ACC112 (cell line): ENCODE measurements around the gene RAP2A.

Experiments used
- H2AFZ ChIP-seq: fragments of 200-600 bp; sonication (generic); one replicate; pipeline ENCODE4 v1.6.0; 2017; ENCODE audit warnings: antibody characterized with exemption, low read length; ENCODE audit not compliant: unreplicated experiment
- H3K27ac ChIP-seq: fragments of 200-600 bp; sonication (generic); 2 replicates; pipeline ENCODE4 v1.5.1; 2014; ENCODE audit warnings: low read depth, mild to moderate bottlenecking, antibody characterized with exemption, low read length, moderate library complexity
- H3K27me3 ChIP-seq: fragments of 200-600 bp; sonication (generic); 2 replicates; pipeline ENCODE4 v1.6.1; 2014; ENCODE audit warnings: mild to moderate bottlenecking, antibody characterized with exemption, low read length, moderate library complexity, mixed read lengths; ENCODE audit not compliant: insufficient read depth
- H3K36me3 ChIP-seq: fragments of 200-600 bp; sonication (generic); 2 replicates; pipeline ENCODE4 v1.6.1; 2016; ENCODE audit warnings: mild to moderate bottlenecking, antibody characterized with exemption, low read length, moderate library complexity, mixed read lengths; ENCODE audit not compliant: insufficient read depth
- H3K4me1 ChIP-seq: fragments of 200-600 bp; sonication (generic); one replicate; pipeline ENCODE4 v1.6.1; 2016; ENCODE audit warnings: low read length, mixed read lengths; ENCODE audit not compliant: insufficient read depth, unreplicated experiment, control insufficient read depth
- H3K4me3 ChIP-seq: fragments of 200-600 bp; sonication (generic); 2 replicates; pipeline ENCODE4 v1.5.1; 2014; ENCODE audit warnings: mild to moderate bottlenecking, low read depth, low read length
- H3K79me2 ChIP-seq: fragments of 200-600 bp; sonication (generic); one replicate; pipeline ENCODE4 v1.6.0; 2016; ENCODE audit warnings: low read length; ENCODE audit not compliant: control insufficient read depth, unreplicated experiment, insufficient read depth

RAP2A gene

GRCh38 chr13:97394542-97394941 lies 39.4 kb upstream of the RAP2A start:
- peaks cover 24% of the 10 kb centered on the region for H3K4me1 ChIP-seq
- peaks cover 9% of the 10 kb centered on the region for H3K36me3 ChIP-seq
- H3K27ac ChIP-seq, result peak overlapping the region; percentile 71; the same call in 1 of the 2 replicates
- no peak overlapping the region for H2AFZ ChIP-seq
- H3K27me3 ChIP-seq, result no peaks in the 10 kb centered on the region
- no peak overlapping the region for H3K4me3 ChIP-seq
- no peaks in the 10 kb centered on the region for H3K79me2 ChIP-seq

- Histone ChIP-seq H3K36me3 (peaks cover 9% of the 10 kb centered on the region), H3K27me3 (no peaks in the 10 kb centered on the region), H2AFZ (no peak overlapping the region), H3K27ac (peak overlapping the region; percentile 71), H3K4me1 (peaks cover 24% of the 10 kb centered on the region), H3K79me2 (no peaks in the 10 kb centered on the region), H3K4me3 (no peak overlapping the region)
Observed at GRCh38 chr13:97395447-97396136, 38.4 kb upstream of the RAP2A start.

- Histone ChIP-seq H3K4me1 (peaks cover 17% of the 10 kb centered on the region), H3K27me3 (no peaks in the 10 kb centered on the region)
Observed at GRCh38 chr13:97397267-97397666, 36.7 kb upstream of the RAP2A start.

GRCh38 chr13:97401421-97401820 lies 32.5 kb upstream of the RAP2A start:
- no peak overlapping the region for H2AFZ ChIP-seq
- no peaks in the 10 kb centered on the region for H3K79me2 ChIP-seq
- H3K27ac ChIP-seq, result no peak overlapping the region
- no peaks in the 10 kb centered on the region for H3K27me3 ChIP-seq
- H3K4me1 ChIP-seq, result peaks cover 6% of the 10 kb centered on the region
- H3K4me3 ChIP-seq, result no peak overlapping the region
- no peaks in the 10 kb centered on the region for H3K36me3 ChIP-seq

More at GRCh38 chr13:97397267-97397666, 36.7 kb upstream of the RAP2A start:
- Histone ChIP-seq H3K79me2 (no peaks in the 10 kb centered on the region), H3K36me3 (peaks cover 9% of the 10 kb centered on the region), H3K27ac (no peak overlapping the region), H3K4me3 (no peak overlapping the region), H2AFZ (no peak overlapping the region)

- Histone ChIP-seq H3K79me2 (no peaks in the 10 kb centered on the region), H3K36me3 (no peaks in the 10 kb centered on the region), H3K27me3 (no peaks in the 10 kb centered on the region), H3K4me3 (no peak overlapping the region), H3K27ac (no peak overlapping the region), H2AFZ (no peak overlapping the region), H3K4me1 (peaks cover 6% of the 10 kb centered on the region)
Observed at GRCh38 chr13:97403893-97404750, 29.8 kb upstream of the RAP2A start.

- Histone ChIP-seq H3K27me3 (no peaks in the 10 kb centered on the region), H3K4me3 (no peak overlapping the region), H3K36me3 (no peaks in the 10 kb centered on the region), H3K27ac (no peak overlapping the region), H3K4me1 (peaks cover 6% of the 10 kb centered on the region), H2AFZ (no peak overlapping the region), H3K79me2 (no peaks in the 10 kb centered on the region)
Observed at GRCh38 chr13:97407540-97407939, 26.4 kb upstream of the RAP2A start.

GRCh38 chr13:97408938-97409337 lies 25.0 kb upstream of the RAP2A start:
- no peak overlapping the region for H3K4me3 ChIP-seq
- H2AFZ ChIP-seq, result no peak overlapping the region
- no peak overlapping the region for H3K27ac ChIP-seq
- no peaks in the 10 kb centered on the region for H3K36me3 ChIP-seq
- peaks cover 5% of the 10 kb centered on the region for H3K4me1 ChIP-seq
- H3K27me3 ChIP-seq, result no peaks in the 10 kb centered on the region
- H3K79me2 ChIP-seq, result no peaks in the 10 kb centered on the region

- Histone ChIP-seq H3K4me1 (no peaks in the 10 kb centered on the region), H3K27me3 (no peaks in the 10 kb centered on the region), H3K4me3 (no peak overlapping the region), H3K79me2 (no peaks in the 10 kb centered on the region), H3K36me3 (no peaks in the 10 kb centered on the region), H3K27ac (no peak overlapping the region), H2AFZ (no peak overlapping the region)
Observed at GRCh38 chr13:97411984-97412383, 22.0 kb upstream of the RAP2A start.

- H3K27ac ChIP-seq, result no peak overlapping the region
- no peaks in the 10 kb centered on the region for H3K27me3 ChIP-seq
- no peaks in the 10 kb centered on the region for H3K4me1 ChIP-seq
- H3K36me3 ChIP-seq, result no peaks in the 10 kb centered on the region
- no peak overlapping the region for H3K4me3 ChIP-seq
- no peaks in the 10 kb centered on the region for H3K79me2 ChIP-seq
- no peak overlapping the region for H2AFZ ChIP-seq
Observed at GRCh38 chr13:97413694-97414093, 20.3 kb upstream of the RAP2A start.

GRCh38 chr13:97414392-97414791 lies 19.6 kb upstream of the RAP2A start:
- H3K36me3 ChIP-seq, result no peaks in the 10 kb centered on the region
- no peak overlapping the region for H3K27ac ChIP-seq
- no peak overlapping the region for H3K4me3 ChIP-seq
- H3K4me1 ChIP-seq, result no peaks in the 10 kb centered on the region
- H3K79me2 ChIP-seq, result no peaks in the 10 kb centered on the region
- H3K27me3 ChIP-seq, result no peaks in the 10 kb centered on the region
- no peak overlapping the region for H2AFZ ChIP-seq

GRCh38 chr13:97417698-97418097 lies 16.3 kb upstream of the RAP2A start:
- Histone ChIP-seq H3K4me1 (no peaks in the 10 kb centered on the region), H3K27ac (no peak overlapping the region), H3K36me3 (no peaks in the 10 kb centered on the region), H3K27me3 (no peaks in the 10 kb centered on the region), H2AFZ (no peak overlapping the region), H3K79me2 (no peaks in the 10 kb centered on the region), H3K4me3 (no peak overlapping the region)
